CD4-positive, alpha-beta T cell treated with Interleukin-15 for 1 hour (primary cell): ENCODE measurements around the gene LIX1L.

Source experiments
- DNase-seq: peaks from one replicate; pipeline ENCODE4 v3.0.0-alpha.2; 2020

Gene LIX1L

GRCh38 chr1:145985129-145985501, 27.3 kb upstream of the LIX1L start:
- no peak for DNase-seq

GRCh38 chr1:145983960-145984830, 26.4 kb upstream of the LIX1L start:
- peak; percentile 42 for DNase-seq

- no peak for DNase-seq
Measured at GRCh38 chr1:145983206-145983675, 25.4 kb upstream of the LIX1L start.

GRCh38 chr1:145982010-145982723, 24.4 kb upstream of the LIX1L start:
- no peak for DNase-seq

- DNase-seq, result no peak
Measured at GRCh38 chr1:145980457-145980994, 22.7 kb upstream of the LIX1L start.

- peak; percentile 55 for DNase-seq
Measured at GRCh38 chr1:145979746-145980456, 22.1 kb upstream of the LIX1L start.

GRCh38 chr1:145978854-145979745, 21.3 kb upstream of the LIX1L start:
- DNase-seq, result peak; percentile 94

GRCh38 chr1:145978471-145978853, 20.6 kb upstream of the LIX1L start:
- DNase-seq, result no peak

- DNase-seq, result peak; percentile 83
Measured at GRCh38 chr1:145977486-145978470, 20.0 kb upstream of the LIX1L start.

GRCh38 chr1:145977016-145977415, 19.2 kb upstream of the LIX1L start:
- no peak for DNase-seq

- DNase-seq, result no peak
Measured at GRCh38 chr1:145975216-145975615, 17.4 kb upstream of the LIX1L start.

GRCh38 chr1:145974721-145975120, 16.9 kb upstream of the LIX1L start:
- no peak for DNase-seq

- DNase-seq, result no peak
Measured at GRCh38 chr1:145972580-145972979, 14.8 kb upstream of the LIX1L start.

- no peak for DNase-seq
Measured at GRCh38 chr1:145967288-145967687, 9.5 kb upstream of the LIX1L start.

- no peak for DNase-seq
Measured at GRCh38 chr1:145965119-145965744, 7.4 kb upstream of the LIX1L start.

- DNase-seq, result peak; percentile 92
Measured at GRCh38 chr1:145964328-145965118, 6.7 kb upstream of the LIX1L start, which contains the start of the genes ANKRD34A and POLR3GL. ANKRD34A (minus strand) TSS chr1:145964575; CDS start chr1:145961759, 2,816 bp downstream. POLR3GL (plus strand) TSS chr1:145964690; CDS start chr1:145974866, 10,176 bp downstream.

- no peak for DNase-seq
Measured at GRCh38 chr1:145963265-145964019, 5.6 kb upstream of the LIX1L start.
